NCI-H146 treated with DMSO at 0.1 percent for 48 hours (cell line): ENCODE measurements around the gene CCNB1.
"Not testable (repeated sequence)": the region's sequence is repeated elsewhere in the genome, so short reads cannot be mapped to it uniquely, and the experiment has no call there.

Source experiments
- DNase-seq: peaks from one replicate; lab custom pipeline; 2025; ENCODE audit not compliant: unreplicated experiment; lab: John Stamatoyannopoulos, UW

Gene CCNB1

GRCh38 chr5:69181659-69182293 is 14.8 kb downstream of the CCNB1 start:
- DNase-seq, result not testable (repeated sequence)

DNA sequence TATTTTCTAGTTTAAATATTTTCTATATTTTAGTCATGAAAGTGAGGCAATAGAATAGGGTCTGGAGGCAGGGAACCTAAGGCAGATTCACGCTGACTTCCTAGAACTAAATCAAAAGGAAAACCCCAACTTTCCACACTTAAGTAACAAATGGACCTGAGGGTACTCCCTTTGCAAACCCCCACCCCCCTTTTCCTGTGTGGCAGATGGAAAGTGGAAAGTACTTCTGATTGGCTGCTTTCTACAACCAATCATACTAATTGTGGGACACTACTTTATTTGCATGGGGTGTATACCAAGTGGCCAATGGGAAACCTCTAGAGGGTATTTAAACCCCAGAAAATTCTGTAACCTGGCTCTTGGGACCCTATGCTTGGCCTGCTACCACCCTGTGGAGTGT is 17.7 kb downstream of the CCNB1 start:
- DNase-seq, result no peak

DNA sequence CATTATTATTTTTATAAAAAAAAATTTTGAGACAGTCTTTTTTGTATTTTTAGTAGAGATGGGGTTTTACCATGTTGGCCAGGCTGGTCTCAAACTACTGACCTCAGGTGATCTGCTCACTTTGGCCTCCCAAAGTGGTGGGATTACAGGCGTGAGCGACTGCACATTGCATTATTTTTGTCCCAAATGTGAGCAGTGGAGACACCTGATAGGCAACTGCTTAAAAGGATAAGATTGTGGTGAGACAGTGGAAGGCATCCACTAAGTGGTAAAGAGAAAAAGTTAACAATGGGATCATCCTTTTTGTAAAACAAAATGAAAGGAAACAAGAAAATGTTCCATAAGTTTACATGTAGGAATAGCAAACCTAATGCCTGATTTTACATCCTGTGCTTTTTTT is 20.4 kb downstream of the CCNB1 start:
- no peak for DNase-seq

DNA sequence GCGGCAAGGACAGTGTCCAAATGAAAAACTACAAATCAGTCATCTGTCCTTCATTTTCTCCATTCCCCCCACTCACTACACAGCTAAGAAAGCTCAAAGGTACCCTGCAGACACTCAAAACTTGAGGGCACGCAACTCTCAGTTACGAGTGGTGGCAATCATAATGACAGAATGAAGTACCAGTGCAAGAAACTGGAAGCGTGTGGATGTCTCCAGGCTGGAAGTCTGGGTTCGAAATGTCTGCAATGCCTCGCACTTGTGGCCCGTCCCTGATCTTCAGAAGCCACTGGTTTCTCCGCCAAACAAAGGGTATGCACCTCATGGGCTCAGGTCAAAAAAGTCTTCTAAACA is 21.8 kb downstream of the CCNB1 start:
- DNase-seq, result no peak

- DNase-seq, result peak; percentile 89
These were observed 22.5 kb downstream of the CCNB1 start, which contains the start of gene CENPH for GRCh38 chr5:69189162-69190086. Gene CENPH (plus strand): TSS chr5:69189583. CDS start chr5:69189635, 52 bp downstream.

DNA sequence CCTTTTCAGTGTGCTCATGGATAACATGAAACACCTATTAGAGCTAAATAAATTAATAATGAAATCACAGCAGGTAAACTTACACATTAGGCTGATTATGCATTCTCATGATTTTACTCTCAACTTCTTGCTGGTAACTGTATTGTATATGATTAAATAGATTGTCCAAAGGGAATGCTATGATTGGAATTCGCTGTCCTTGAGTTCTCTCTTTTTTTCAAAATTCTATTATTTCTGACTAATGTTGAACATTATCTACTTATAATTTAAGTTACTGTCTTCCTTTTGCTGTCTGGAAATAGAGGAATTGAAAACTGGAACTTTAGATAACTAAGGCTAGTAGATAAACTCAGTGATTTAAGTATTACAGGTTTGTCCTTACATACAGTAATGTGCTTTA is 35.5 kb downstream of the CCNB1 start:
- DNase-seq, result no peak

DNA sequence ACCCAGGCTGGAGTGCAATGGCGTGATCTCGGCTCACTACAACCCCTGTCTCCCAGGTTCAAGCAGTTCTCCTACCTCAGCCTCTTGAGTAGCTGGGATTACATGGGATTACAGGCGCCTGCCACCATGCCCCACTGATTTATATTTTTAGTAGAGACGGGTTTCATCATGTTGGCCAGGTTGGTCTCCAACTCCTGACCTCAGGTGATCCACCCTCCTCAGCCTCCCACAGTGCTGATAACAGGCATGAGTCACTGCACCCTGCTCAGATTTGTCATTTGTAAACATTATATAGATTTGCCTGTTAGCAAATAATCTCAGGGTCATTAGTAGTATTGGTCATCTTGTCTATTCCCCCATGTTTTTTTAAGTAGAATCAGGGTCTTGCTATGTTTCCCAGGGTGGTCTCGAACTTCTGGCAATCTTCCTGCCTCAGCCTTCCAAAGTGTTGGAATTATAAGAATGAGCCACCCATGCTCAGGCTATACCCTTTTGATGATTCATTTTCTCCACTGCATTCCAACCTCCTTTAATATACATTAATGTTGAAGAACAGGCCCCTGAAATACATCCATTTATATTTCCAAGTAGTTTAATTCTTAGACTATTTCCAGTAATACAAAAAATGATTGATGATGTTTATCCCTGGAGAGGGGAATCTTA is 39.7 kb downstream of the CCNB1 start:
- no peak for DNase-seq

DNA sequence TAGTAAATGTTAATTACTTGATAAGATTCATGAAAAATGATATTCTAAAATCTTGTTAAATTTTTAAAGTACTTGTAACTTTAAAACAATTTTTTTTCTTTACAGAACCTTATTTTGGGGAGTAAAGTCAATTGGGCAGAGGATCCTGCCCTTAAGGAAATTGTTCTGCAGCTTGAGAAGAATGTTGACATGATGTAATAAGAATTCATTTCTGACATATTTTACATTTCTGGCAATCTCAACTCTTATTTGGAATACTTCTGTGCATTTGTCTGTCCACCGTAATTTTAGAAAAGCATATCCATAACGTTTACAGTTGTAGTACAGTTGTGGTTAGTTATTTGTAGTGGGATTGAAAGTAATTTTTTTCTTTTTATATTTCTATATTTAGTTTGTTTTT is 42.7 kb downstream of the CCNB1 start:
- DNase-seq, result no peak

DNA sequence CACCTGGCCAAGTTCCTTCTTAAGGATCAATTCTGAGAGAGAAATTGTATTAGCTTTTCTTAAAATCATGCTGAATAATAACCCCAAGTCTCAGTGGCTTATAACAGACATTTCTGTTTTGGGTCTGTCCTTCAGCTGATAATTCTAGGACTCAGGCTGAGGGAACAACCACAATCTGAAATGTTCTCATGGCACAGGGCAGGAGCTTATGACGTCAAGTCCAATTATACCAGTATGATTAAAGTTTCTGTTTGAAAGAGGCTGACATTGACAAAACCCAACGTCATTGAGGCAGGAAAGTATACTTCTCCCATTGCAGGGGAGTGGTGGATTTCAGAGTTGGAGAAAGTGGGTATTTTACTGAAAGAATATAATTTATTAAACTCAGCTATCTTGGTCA is 44.2 kb downstream of the CCNB1 start:
- no peak for DNase-seq

DNA sequence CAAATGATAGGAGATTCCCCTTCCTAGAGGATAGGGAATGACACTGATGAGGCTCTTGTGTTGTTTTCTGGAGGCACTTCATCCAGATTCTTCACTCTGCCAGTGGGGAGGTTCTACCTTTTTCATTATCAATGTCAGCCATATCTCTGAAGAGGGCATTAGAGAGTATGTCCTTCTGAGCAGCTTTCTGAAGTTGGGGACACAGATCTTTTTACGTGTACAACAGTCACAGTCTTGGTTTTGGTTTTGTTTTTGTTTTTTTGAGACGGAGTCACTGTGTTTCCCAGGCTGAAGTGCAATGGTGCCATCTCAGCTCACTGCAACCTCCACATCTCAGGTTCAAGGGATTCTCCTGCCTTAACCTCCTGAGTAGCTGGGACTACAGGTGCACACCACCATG is 45.1 kb downstream of the CCNB1 start:
- no peak for DNase-seq

DNA sequence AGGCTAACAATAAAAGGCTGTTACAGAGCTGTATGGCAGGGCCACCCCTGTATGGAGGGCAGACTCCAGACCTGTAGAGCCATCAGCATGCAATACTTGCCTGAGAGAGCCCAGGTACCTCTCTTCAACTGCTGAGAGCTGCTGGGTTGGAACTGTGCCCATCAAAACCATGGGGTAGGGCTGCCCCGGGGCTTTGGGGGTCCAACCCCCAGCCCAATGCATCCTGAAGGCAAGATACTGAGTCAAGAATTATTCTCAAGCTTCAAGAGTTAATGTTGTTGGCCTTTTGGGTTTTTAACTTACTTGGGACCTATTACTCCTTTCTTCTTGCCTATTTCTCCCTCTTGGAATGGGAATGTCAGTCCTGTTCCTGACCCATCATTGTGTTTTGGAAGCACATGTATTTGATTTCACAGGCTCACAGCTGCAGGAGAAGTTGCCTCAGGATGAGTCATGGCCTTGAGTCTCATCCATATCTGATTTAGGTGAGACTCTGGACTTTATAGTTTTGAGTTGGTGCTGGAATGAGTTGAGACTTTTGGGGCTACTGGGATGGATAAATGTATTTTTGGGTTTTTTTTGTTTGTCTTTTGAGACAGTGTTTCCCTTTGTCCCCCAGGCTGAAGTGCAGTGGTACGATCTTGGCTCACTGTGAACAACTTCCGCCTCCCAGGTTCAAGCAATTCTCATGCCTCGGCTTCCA is 46.7 kb downstream of the CCNB1 start:
- no peak for DNase-seq

GRCh38 chr5:69217151-69217511 is 50.2 kb downstream of the CCNB1 start:
- DNase-seq, result no peak

DNA sequence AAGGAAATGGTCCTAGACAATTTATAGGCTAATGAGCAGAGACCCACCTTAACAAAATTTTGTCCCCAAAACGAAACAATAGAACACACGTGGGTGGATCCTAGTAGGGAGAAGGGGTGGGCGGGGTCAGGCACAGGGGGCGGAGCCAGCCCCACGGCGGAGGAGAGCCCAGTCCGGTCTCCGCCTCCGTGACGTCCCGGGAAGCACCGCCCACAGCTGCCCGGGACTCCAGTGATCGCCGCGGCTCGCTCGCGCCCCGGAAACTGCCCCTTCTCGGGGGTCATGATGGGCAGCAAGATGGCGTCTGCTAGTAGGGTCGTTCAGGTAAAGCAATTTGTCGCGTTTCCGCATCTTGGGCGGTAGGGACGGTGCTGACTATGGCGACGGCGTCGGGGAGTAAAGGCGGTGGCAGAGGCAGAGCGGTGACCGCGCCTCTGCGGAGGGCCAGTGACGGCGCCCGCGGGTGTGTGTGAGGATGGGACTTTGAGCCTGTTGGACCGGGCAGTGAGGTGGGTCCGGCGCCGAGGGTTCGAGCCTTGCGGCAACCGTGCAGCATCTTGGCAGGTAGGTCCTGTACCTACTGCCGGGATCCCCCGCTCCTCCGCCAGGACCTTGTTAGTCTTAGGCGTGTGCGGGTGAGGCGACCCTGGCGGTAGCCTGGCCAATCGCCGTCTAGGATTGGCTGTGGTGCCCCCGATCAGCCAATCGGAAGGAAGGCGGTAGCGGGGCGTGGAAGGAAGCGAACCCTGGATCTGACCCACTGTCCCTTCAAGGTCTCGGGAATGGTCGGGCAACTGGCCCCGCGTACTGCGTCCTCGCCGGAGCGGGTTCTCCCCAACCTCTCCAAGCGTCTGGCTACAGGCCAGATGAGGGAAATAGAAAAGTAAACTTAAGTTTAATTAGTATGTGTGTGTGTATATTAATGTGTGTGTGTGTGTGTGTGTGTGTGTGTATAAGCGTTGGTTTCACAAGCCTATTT is 50.9 kb downstream of the CCNB1 start:
- DNase-seq, result peak; percentile 85

- DNase-seq, result no peak
These were observed 53.0 kb downstream of the CCNB1 start for GRCh38 chr5:69219939-69220338.

GRCh38 chr5:69220371-69220770 is 53.4 kb downstream of the CCNB1 start:
- not testable (repeated sequence) for DNase-seq

GRCh38 chr5:69220833-69221232 is 53.9 kb downstream of the CCNB1 start:
- DNase-seq, result not testable (repeated sequence)

DNA sequence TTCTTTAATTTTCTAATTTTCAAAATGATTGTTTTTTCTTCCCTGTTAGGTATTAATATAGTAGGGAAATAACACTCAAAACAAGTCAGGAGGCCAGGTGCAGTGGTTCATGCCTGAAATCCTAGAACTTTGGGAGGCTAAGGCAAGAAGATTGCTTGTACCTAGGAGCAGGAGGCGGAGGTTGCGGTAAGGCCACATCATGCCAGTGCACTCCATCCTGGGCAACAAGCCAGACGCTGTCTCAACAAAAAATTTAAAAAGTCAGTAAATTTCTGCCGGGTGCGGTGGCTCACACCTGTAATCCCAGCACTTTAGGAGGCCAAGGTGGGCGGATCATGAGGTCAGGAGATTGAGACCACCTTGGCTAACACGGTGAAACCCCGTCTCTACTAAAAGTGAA is 57.6 kb downstream of the CCNB1 start:
- DNase-seq, result no peak

- no peak for DNase-seq
These were observed 58.9 kb downstream of the CCNB1 start for GRCh38 chr5:69225860-69226259.
